WTC11 (cell line): ENCODE data around the gene SLC45A1. TPM values are rescaled to one million over a fixed set of nuclear protein-coding genes. Genes with fewer than 3 reads are reported as not detected.

ENCODE experiments used
- ATAC-seq: fragments of 200-7000 bp; cut with Tn5 transposase; 2 replicates; pipeline ENCODE4 v1.10.0; 2021; ENCODE audit warnings: mild to moderate bottlenecking, moderate library complexity
- CTCF ChIA-PET: fragments of 300-600 bp; sonication (Branson Sonifier 250); formaldehyde crosslinking; loops from one replicate; lab custom pipeline; 2021; ENCODE audit warnings: antibody characterized with exemption; lab: Charles Lee
- POLR2A ChIA-PET: fragments of 350-600 bp; sonication (Branson Sonifier 250); formaldehyde crosslinking; loops from one replicate; lab custom pipeline; 2021; ENCODE audit warnings: antibody characterized with exemption; lab: Charles Lee
- DNase-seq: peaks from one replicate; pipeline ENCODE4 v3.0.0; 2021; ENCODE audit warnings: low spot score
- H3K27ac Mint-ChIP-seq: 2 replicates; pipeline ENCODE4 v1.8.0; 2021; ENCODE audit warnings: mixed read lengths
- H3K27me3 Mint-ChIP-seq: 2 replicates; pipeline ENCODE4 v1.8.0; 2021; ENCODE audit warnings: low read depth, mild to moderate bottlenecking, moderate library complexity, mixed read lengths
- H3K36me3 Mint-ChIP-seq: 2 replicates; pipeline ENCODE4 v1.8.0; 2021; ENCODE audit warnings: mixed read lengths
- H3K4me1 Mint-ChIP-seq: 2 replicates; pipeline ENCODE4 v1.8.0; 2022; ENCODE audit warnings: mixed read lengths
- H3K4me3 Mint-ChIP-seq: 2 replicates; pipeline ENCODE4 v1.8.0; 2021; ENCODE audit warnings: mild to moderate bottlenecking, moderate library complexity, mixed read lengths
- H3K9me3 Mint-ChIP-seq: 2 replicates; pipeline ENCODE4 v1.8.0; 2021; ENCODE audit warnings: mixed read lengths
- FOXJ3 ChIP-seq: sonication (generic); formaldehyde crosslinking; IDR thresholded peaks from 2 replicates; pipeline ENCODE4 v1.9.0; 2021; ENCODE audit warnings: missing genetic modification reagents, mild to moderate bottlenecking, borderline replicate concordance
- IRF2 ChIP-seq: sonication (generic); formaldehyde crosslinking; IDR thresholded peaks from 2 replicates; pipeline ENCODE4 v1.8.0; 2022; ENCODE audit warnings: low read depth, missing genetic modification reagents, borderline replicate concordance
- KAT7 ChIP-seq: sonication (generic); formaldehyde crosslinking; IDR thresholded peaks from 2 replicates; pipeline ENCODE4 v1.8.1; 2023; ENCODE audit warnings: missing genetic modification reagents, mild to moderate bottlenecking, borderline replicate concordance
- NFE2L1 ChIP-seq: sonication (generic); formaldehyde crosslinking; IDR thresholded peaks from 2 replicates; pipeline ENCODE4 v1.8.1; 2023; ENCODE audit warnings: missing genetic modification reagents
- NFYB ChIP-seq: sonication (generic); formaldehyde crosslinking; conservative IDR thresholded peaks from 2 replicates; pipeline ENCODE4 v1.8.0; 2022; ENCODE audit warnings: low read depth, missing genetic modification reagents
- SMAD4 ChIP-seq: sonication (generic); formaldehyde crosslinking; IDR thresholded peaks from 2 replicates; pipeline ENCODE4 v1.8.0; 2022; ENCODE audit warnings: mild to moderate bottlenecking, missing genetic modification reagents
- TCF7 ChIP-seq: sonication (generic); formaldehyde crosslinking; IDR thresholded peaks from 2 replicates; pipeline ENCODE4 v1.8.0; 2022; ENCODE audit warnings: mild to moderate bottlenecking, low read depth, missing genetic modification reagents, moderate library complexity
- ZNF232 ChIP-seq: sonication (generic); formaldehyde crosslinking; IDR thresholded peaks from 2 replicates; pipeline ENCODE4 v1.8.0; 2022; ENCODE audit warnings: mild to moderate bottlenecking, missing genetic modification reagents
- ZNF416 ChIP-seq: fragments of 250-450 bp; sonication (Bioruptor Pico); IDR thresholded peaks from 2 replicates; pipeline ENCODE4 v1.9.0; 2021; ENCODE audit warnings: mild to moderate bottlenecking, inconsistent platforms
- total RNA-seq: library from RNA; stranded (reverse); gene quantifications from 3 replicates; pipeline ENCODE4 v1.2.3, GENCODE V29; 2021
- TF ChIP-seq, protein P1 (sequence below): fragments of 250-450 bp; sonication (Bioruptor Pico); IDR thresholded peaks from 2 replicates; pipeline ENCODE4 v1.9.0; 2021; ENCODE audit warnings: mild to moderate bottlenecking
- TF ChIP-seq, protein P2 (sequence below): fragments of 250-450 bp; sonication (Bioruptor Pico); IDR thresholded peaks from 2 replicates; pipeline ENCODE4 v1.9.0; 2021; ENCODE audit warnings: mild to moderate bottlenecking, borderline replicate concordance
- TF ChIP-seq, protein P3 (sequence below): sonication (generic); formaldehyde crosslinking; IDR thresholded peaks from 2 replicates; pipeline ENCODE4 v1.8.1; 2022; ENCODE audit warnings: mild to moderate bottlenecking, missing genetic modification reagents, moderate library complexity, borderline replicate concordance
- TF ChIP-seq, protein P4 (sequence below): sonication (generic); formaldehyde crosslinking; conservative IDR thresholded peaks from 2 replicates; pipeline ENCODE4 v1.8.1; 2023; ENCODE audit warnings: mild to moderate bottlenecking, low read depth, missing genetic modification reagents, moderate library complexity
- TF ChIP-seq, protein P5 (sequence below): fragments of 250-450 bp; sonication (Bioruptor Pico); IDR thresholded peaks from 2 replicates; pipeline ENCODE4 v1.9.0; 2021; ENCODE audit warnings: mild to moderate bottlenecking
- TF ChIP-seq, protein P6 (sequence below): fragments of 250-450 bp; sonication (Bioruptor Pico); IDR thresholded peaks from 2 replicates; pipeline ENCODE4 v1.8.0; 2021; ENCODE audit warnings: mild to moderate bottlenecking

Gene SLC45A1
- total RNA-seq, 1 experiment from 2014 or later, result 2.3 TPM

DNA sequence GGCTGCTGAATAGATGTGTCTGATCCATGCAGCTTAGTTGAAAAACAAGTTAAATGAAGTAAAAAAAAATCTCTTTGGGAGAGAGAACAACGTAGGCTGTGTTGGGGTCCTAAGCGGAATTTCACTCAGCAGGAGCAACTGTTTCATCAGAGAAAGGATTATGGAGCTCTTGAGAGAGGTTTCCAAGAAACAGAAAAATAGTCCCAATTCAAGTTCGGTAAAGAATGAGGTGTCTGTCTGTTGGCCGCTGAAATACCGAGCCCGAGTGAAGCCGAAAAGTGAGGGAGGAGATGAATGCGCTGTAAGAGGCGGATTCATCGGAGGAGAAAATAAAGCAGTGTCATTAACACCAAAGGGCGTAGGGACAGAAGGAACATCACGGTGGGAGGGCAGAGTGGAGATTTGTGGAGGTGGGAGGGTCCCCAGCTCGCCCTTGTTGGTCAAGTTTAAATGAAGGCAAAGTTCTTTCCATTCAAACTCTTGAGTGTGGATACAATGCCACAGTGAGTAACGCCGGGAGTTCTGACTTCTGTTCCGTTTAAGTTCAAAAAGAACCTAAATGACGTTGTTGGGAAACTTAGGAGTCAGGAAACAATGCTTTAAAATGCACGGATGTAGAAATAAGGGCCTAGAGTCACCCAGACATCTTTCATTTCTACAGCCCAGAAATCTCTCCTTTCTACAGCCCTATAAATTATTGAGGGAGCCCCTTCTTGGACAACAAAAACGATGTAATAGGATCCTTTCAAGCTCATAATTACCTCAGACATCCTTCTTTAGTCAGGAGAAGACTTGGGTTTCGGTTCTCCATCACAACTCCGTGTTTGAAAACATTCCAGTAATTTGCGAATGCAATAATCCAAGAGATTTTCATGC is 15.6 kb upstream of the SLC45A1 start (continued):
- TF ChIP-seq, protein P1, sequence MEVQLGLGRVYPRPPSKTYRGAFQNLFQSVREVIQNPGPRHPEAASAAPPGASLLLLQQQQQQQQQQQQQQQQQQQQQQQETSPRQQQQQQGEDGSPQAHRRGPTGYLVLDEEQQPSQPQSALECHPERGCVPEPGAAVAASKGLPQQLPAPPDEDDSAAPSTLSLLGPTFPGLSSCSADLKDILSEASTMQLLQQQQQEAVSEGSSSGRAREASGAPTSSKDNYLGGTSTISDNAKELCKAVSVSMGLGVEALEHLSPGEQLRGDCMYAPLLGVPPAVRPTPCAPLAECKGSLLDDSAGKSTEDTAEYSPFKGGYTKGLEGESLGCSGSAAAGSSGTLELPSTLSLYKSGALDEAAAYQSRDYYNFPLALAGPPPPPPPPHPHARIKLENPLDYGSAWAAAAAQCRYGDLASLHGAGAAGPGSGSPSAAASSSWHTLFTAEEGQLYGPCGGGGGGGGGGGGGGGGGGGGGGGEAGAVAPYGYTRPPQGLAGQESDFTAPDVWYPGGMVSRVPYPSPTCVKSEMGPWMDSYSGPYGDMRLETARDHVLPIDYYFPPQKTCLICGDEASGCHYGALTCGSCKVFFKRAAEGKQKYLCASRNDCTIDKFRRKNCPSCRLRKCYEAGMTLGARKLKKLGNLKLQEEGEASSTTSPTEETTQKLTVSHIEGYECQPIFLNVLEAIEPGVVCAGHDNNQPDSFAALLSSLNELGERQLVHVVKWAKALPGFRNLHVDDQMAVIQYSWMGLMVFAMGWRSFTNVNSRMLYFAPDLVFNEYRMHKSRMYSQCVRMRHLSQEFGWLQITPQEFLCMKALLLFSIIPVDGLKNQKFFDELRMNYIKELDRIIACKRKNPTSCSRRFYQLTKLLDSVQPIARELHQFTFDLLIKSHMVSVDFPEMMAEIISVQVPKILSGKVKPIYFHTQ, result no peak
- no peak for TF ChIP-seq SMAD4
- TF ChIP-seq, protein P2, sequence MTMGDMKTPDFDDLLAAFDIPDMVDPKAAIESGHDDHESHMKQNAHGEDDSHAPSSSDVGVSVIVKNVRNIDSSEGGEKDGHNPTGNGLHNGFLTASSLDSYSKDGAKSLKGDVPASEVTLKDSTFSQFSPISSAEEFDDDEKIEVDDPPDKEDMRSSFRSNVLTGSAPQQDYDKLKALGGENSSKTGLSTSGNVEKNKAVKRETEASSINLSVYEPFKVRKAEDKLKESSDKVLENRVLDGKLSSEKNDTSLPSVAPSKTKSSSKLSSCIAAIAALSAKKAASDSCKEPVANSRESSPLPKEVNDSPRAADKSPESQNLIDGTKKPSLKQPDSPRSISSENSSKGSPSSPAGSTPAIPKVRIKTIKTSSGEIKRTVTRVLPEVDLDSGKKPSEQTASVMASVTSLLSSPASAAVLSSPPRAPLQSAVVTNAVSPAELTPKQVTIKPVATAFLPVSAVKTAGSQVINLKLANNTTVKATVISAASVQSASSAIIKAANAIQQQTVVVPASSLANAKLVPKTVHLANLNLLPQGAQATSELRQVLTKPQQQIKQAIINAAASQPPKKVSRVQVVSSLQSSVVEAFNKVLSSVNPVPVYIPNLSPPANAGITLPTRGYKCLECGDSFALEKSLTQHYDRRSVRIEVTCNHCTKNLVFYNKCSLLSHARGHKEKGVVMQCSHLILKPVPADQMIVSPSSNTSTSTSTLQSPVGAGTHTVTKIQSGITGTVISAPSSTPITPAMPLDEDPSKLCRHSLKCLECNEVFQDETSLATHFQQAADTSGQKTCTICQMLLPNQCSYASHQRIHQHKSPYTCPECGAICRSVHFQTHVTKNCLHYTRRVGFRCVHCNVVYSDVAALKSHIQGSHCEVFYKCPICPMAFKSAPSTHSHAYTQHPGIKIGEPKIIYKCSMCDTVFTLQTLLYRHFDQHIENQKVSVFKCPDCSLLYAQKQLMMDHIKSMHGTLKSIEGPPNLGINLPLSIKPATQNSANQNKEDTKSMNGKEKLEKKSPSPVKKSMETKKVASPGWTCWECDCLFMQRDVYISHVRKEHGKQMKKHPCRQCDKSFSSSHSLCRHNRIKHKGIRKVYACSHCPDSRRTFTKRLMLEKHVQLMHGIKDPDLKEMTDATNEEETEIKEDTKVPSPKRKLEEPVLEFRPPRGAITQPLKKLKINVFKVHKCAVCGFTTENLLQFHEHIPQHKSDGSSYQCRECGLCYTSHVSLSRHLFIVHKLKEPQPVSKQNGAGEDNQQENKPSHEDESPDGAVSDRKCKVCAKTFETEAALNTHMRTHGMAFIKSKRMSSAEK (CRISPR knock-in tag), result no peak
- TF ChIP-seq ZNF416 (CRISPR knock-in tag), result no peak
- no peak for TF ChIP-seq NFE2L1 (CRISPR knock-in tag)
- TF ChIP-seq, protein P3, sequence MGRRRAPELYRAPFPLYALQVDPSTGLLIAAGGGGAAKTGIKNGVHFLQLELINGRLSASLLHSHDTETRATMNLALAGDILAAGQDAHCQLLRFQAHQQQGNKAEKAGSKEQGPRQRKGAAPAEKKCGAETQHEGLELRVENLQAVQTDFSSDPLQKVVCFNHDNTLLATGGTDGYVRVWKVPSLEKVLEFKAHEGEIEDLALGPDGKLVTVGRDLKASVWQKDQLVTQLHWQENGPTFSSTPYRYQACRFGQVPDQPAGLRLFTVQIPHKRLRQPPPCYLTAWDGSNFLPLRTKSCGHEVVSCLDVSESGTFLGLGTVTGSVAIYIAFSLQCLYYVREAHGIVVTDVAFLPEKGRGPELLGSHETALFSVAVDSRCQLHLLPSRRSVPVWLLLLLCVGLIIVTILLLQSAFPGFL (CRISPR knock-in tag), result no peak

DNA sequence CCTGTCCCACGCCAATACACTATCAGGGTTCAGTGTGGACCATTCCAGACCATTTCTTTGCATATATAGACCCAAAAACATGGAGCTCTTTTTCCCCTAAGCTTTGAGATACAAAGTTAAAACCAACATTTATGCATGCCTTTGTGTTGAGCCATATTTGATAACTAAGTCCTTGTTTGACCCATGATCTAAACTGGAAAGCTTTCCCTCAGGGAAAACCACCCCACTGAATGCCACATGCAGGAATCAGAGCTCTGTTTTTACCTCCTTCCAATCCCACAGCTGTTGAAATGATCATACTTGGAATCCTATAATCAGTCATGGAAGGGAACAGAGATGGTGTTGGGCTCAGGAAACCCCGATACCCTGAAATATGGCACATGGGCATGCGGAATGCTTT is 14.8 kb upstream of the SLC45A1 start:
- H3K27ac Mint-ChIP-seq, result no peak overlapping the region
- no peak for TF ChIP-seq KAT7 (CRISPR knock-in tag)
- TF ChIP-seq NFYB (CRISPR knock-in tag), result no peak
- TF ChIP-seq ZNF232, result no peak
- TF ChIP-seq, protein P4, sequence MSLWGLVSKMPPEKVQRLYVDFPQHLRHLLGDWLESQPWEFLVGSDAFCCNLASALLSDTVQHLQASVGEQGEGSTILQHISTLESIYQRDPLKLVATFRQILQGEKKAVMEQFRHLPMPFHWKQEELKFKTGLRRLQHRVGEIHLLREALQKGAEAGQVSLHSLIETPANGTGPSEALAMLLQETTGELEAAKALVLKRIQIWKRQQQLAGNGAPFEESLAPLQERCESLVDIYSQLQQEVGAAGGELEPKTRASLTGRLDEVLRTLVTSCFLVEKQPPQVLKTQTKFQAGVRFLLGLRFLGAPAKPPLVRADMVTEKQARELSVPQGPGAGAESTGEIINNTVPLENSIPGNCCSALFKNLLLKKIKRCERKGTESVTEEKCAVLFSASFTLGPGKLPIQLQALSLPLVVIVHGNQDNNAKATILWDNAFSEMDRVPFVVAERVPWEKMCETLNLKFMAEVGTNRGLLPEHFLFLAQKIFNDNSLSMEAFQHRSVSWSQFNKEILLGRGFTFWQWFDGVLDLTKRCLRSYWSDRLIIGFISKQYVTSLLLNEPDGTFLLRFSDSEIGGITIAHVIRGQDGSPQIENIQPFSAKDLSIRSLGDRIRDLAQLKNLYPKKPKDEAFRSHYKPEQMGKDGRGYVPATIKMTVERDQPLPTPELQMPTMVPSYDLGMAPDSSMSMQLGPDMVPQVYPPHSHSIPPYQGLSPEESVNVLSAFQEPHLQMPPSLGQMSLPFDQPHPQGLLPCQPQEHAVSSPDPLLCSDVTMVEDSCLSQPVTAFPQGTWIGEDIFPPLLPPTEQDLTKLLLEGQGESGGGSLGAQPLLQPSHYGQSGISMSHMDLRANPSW (CRISPR knock-in tag), result no peak
- TF ChIP-seq FOXJ3, result no peak
- no peak for TF ChIP-seq TCF7 (CRISPR knock-in tag)
- TF ChIP-seq IRF2 (CRISPR knock-in tag), result no peak
- TF ChIP-seq, protein P5, sequence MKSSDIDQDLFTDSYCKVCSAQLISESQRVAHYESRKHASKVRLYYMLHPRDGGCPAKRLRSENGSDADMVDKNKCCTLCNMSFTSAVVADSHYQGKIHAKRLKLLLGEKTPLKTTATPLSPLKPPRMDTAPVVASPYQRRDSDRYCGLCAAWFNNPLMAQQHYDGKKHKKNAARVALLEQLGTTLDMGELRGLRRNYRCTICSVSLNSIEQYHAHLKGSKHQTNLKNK (CRISPR knock-in tag), result no peak
- TF ChIP-seq, protein P6, sequence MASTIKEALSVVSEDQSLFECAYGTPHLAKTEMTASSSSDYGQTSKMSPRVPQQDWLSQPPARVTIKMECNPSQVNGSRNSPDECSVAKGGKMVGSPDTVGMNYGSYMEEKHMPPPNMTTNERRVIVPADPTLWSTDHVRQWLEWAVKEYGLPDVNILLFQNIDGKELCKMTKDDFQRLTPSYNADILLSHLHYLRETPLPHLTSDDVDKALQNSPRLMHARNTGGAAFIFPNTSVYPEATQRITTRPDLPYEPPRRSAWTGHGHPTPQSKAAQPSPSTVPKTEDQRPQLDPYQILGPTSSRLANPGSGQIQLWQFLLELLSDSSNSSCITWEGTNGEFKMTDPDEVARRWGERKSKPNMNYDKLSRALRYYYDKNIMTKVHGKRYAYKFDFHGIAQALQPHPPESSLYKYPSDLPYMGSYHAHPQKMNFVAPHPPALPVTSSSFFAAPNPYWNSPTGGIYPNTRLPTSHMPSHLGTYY (CRISPR knock-in tag), result no peak
- H3K4me3 Mint-ChIP-seq, result no peak overlapping the region
- H3K27me3 Mint-ChIP-seq, result no peaks in the 10 kb centered on the region
- ATAC-seq (no peak), DNase-seq (no peak)
- CTCF ChIA-PET, result interaction anchor here (0.9 to 3.7 kb wide), 2 partner anchors 12 to 148 kb away, joined by 3 to 25 read pairs; no protein-coding TSS in a partner anchor
- H3K4me1 Mint-ChIP-seq, result peaks cover 15% of the 10 kb centered on the region
- no peaks in the 10 kb centered on the region for H3K36me3 Mint-ChIP-seq
- POLR2A ChIA-PET, result no interaction called here
- H3K9me3 Mint-ChIP-seq, result no peaks in the 10 kb centered on the region
